ENCODE measurements around the gene APOL4. TPM values are rescaled to one million over a fixed set of nuclear protein-coding genes. Genes with fewer than 3 reads are reported as not detected.

Gene APOL4
- polyA plus RNA-seq, 1 donor (not counting 4 experiments of a cell fraction or from before 2014, with no cell fraction given), result 0.08 TPM

GRCh38 chr22:36223504-36223903 is 21.9 kb upstream of the APOL4 start:
- Histone ChIP-seq H3K4me3 (ENCODE audit: control insufficient read depth in 2 of 3, extremely low read depth in 1 of 3, insufficient read depth in 2 of 3, low read depth in 1 of 3, low read length in 3 of 3) (no peak overlapping the region), H3K9me1 (ENCODE audit: control insufficient read depth, extremely low read depth, insufficient read depth, low read length) (no peaks in the 10 kb centered on the region), H3K4me2 (ENCODE audit: control insufficient read depth, extremely low read depth, insufficient read depth, low read depth, low read length) (no peak overlapping the region), H3K79me2 (ENCODE audit: control insufficient read depth, insufficient read depth, low read length) (no peaks in the 10 kb centered on the region), H3K27me3 (ENCODE audit: control insufficient read depth, extremely low read depth, insufficient read depth, low read length) (no peaks in the 10 kb centered on the region), H2AFZ (ENCODE audit: control insufficient read depth, low read length) (no peak overlapping the region), H4K20me1 (ENCODE audit: control insufficient read depth, extremely low read depth, insufficient read depth, low read length) (no peaks in the 10 kb centered on the region), H3K27ac (ENCODE audit: control insufficient read depth, insufficient read depth, low read length) (no peak overlapping the region), H3K4me1 (ENCODE audit: control insufficient read depth, extremely low read depth, insufficient read depth, low read length) (no peaks in the 10 kb centered on the region), H3K36me3 (ENCODE audit: control insufficient read depth in 2 of 2, extremely low read depth in 1 of 2, insufficient read depth in 2 of 2, low read length in 2 of 2) (peaks cover 0 to 3% of the 10 kb centered on the region in 2 experiments), H3K9ac (ENCODE audit: control insufficient read depth, extremely low read depth, insufficient read depth, low read length) (no peak overlapping the region), H3K9me3 (ENCODE audit: control insufficient read depth, low read depth, low read length) (no peaks in the 10 kb centered on the region)
- TF ChIP-seq CTCF (optimal IDR thresholded peaks at IDR 0.05 in 1 of 3, IDR thresholded peaks at IDR 0.05 in 1 of 3, conservative IDR thresholded peaks at IDR 0.05 in 1 of 3; ENCODE audit: extremely low read depth in 1 of 3, insufficient read depth in 2 of 3, low read length in 3 of 3) (no peak), EZH2 (IDR thresholded peaks at IDR 0.05; ENCODE audit: low read length) (no peak)
- dilution Hi-C loops (cut with MboI; ENCODE audit: extremely low pct_ligation_motif_present, low sequenced_read_pairs), result no loop called here
- FAIRE-seq, result no peak
- no peak for DNase-seq (ENCODE audit: low read depth, low spot score)

- FAIRE-seq (no peak), DNase-seq (ENCODE audit: low read depth, low spot score) (no peak)
- dilution Hi-C loops (cut with MboI; ENCODE audit: extremely low pct_ligation_motif_present, low sequenced_read_pairs), result no loop called here
- TF ChIP-seq EZH2 (IDR thresholded peaks at IDR 0.05; ENCODE audit: low read length), result no peak
- no peak for TF ChIP-seq CTCF (optimal IDR thresholded peaks at IDR 0.05 in 1 of 3, IDR thresholded peaks at IDR 0.05 in 1 of 3, conservative IDR thresholded peaks at IDR 0.05 in 1 of 3; ENCODE audit: extremely low read depth in 1 of 3, insufficient read depth in 2 of 3, low read length in 3 of 3)
- H3K4me3 ChIP-seq (ENCODE audit: control insufficient read depth in 2 of 3, extremely low read depth in 1 of 3, insufficient read depth in 2 of 3, low read depth in 1 of 3, low read length in 3 of 3), result no peak overlapping the region
- H3K79me2 ChIP-seq (ENCODE audit: control insufficient read depth, insufficient read depth, low read length), result no peaks in the 10 kb centered on the region
- H3K27me3 ChIP-seq (ENCODE audit: control insufficient read depth, extremely low read depth, insufficient read depth, low read length), result no peaks in the 10 kb centered on the region
- no peaks in the 10 kb centered on the region for H3K4me1 ChIP-seq (ENCODE audit: control insufficient read depth, extremely low read depth, insufficient read depth, low read length)
- H3K9ac ChIP-seq (ENCODE audit: control insufficient read depth, extremely low read depth, insufficient read depth, low read length), result no peak overlapping the region
- no peaks in the 10 kb centered on the region for H3K9me1 ChIP-seq (ENCODE audit: control insufficient read depth, extremely low read depth, insufficient read depth, low read length)
- no peak overlapping the region for H3K27ac ChIP-seq (ENCODE audit: control insufficient read depth, insufficient read depth, low read length)
- peaks cover 0 to 2% of the 10 kb centered on the region in 2 experiments for H3K36me3 ChIP-seq (ENCODE audit: control insufficient read depth in 2 of 2, extremely low read depth in 1 of 2, insufficient read depth in 2 of 2, low read length in 2 of 2)
- no peaks in the 10 kb centered on the region for H3K9me3 ChIP-seq (ENCODE audit: control insufficient read depth, low read depth, low read length)
- H4K20me1 ChIP-seq (ENCODE audit: control insufficient read depth, extremely low read depth, insufficient read depth, low read length), result no peaks in the 10 kb centered on the region
- H3K4me2 ChIP-seq (ENCODE audit: control insufficient read depth, extremely low read depth, insufficient read depth, low read depth, low read length), result no peak overlapping the region
- H2AFZ ChIP-seq (ENCODE audit: control insufficient read depth, low read length), result no peak overlapping the region
These were observed 21.4 kb upstream of the APOL4 start for GRCh38 chr22:36222887-36223450.

All from keratinocyte (primary cell).